ENCODE data around the gene SART1. TPM values are rescaled to one million over a fixed set of nuclear protein-coding genes. Genes with fewer than 3 reads are reported as not detected.

SART1 gene
- total RNA-seq, 4 donors from 2014 or later = 12.0 to 55.2 (median 33.3) TPM

DNA sequence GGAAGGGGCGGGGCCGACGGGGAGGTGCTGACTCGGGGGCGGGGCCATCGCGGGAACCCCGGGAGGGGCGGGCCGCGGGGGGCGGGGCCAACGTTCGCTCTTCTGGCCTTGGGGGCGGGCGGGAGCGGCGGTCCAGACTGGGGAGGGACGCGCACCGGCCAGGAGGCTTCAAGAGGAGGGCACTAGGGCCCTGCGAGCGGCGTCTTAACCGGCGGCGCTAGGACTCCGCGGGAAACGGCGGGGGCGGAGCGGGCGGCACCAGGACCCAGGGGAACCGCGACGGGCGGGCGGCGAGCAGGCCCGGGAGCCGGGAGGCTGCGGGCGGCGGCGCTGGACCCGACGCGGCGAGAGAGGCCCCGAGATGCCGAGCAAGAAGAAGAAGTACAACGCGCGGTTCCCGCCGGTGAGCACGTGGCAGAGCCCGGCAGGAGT is 42.4 kb upstream of the SART1 start, which contains the start of gene DRAP1:
Gene DRAP1, plus strand, starts transcription at position 286 of the 432 bp plus-strand sequence. Its CDS starts 76 bp downstream, at position 362.
- Histone ChIP-seq H3K4me1 (peaks cover 47 to 49% of the 10 kb centered on the region in 2 donors), H3K27ac (peak within 1 kb of the TSS; percentile 86 to 98 (median 94)), H3K27me3 (no peaks in the 10 kb centered on the region), H3K4me3 (peak within 1 kb of the TSS; percentile 77 to 95 (median 92)), H3K36me3 (peaks cover 0 to 26% of the 10 kb centered on the region in 2 donors), H3K9me3 (no peaks in the 10 kb centered on the region)
- ATAC-seq (peak; percentile 66 to 75), DNase-seq (peak; percentile 99)
- TF ChIP-seq, protein P1, sequence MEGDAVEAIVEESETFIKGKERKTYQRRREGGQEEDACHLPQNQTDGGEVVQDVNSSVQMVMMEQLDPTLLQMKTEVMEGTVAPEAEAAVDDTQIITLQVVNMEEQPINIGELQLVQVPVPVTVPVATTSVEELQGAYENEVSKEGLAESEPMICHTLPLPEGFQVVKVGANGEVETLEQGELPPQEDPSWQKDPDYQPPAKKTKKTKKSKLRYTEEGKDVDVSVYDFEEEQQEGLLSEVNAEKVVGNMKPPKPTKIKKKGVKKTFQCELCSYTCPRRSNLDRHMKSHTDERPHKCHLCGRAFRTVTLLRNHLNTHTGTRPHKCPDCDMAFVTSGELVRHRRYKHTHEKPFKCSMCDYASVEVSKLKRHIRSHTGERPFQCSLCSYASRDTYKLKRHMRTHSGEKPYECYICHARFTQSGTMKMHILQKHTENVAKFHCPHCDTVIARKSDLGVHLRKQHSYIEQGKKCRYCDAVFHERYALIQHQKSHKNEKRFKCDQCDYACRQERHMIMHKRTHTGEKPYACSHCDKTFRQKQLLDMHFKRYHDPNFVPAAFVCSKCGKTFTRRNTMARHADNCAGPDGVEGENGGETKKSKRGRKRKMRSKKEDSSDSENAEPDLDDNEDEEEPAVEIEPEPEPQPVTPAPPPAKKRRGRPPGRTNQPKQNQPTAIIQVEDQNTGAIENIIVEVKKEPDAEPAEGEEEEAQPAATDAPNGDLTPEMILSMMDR (IDR thresholded peaks at IDR 0.05 in 4 of 5, conservative IDR thresholded peaks at IDR 0.05 in 1 of 5) = peak in 3 of 5 experiments; percentile 9 to 46 (median 37)
- TF ChIP-seq POLR2A (IDR thresholded peaks at IDR 0.05) = peak; percentile 83 to 84
- in situ Hi-C loops (cut with MboI; ENCODE audit: low sequenced_read_pairs in 4 of 4) (no loop called here), intact Hi-C loops (cut with DNase I; ENCODE audit: low total_unique reads) (loop anchor here (1.0 to 10.0 kb wide), 12 partner anchors 31 to 907 kb away; partner anchors contain the start of genes ARL2, BANF1, EIF1AD and FIBP)

DNA sequence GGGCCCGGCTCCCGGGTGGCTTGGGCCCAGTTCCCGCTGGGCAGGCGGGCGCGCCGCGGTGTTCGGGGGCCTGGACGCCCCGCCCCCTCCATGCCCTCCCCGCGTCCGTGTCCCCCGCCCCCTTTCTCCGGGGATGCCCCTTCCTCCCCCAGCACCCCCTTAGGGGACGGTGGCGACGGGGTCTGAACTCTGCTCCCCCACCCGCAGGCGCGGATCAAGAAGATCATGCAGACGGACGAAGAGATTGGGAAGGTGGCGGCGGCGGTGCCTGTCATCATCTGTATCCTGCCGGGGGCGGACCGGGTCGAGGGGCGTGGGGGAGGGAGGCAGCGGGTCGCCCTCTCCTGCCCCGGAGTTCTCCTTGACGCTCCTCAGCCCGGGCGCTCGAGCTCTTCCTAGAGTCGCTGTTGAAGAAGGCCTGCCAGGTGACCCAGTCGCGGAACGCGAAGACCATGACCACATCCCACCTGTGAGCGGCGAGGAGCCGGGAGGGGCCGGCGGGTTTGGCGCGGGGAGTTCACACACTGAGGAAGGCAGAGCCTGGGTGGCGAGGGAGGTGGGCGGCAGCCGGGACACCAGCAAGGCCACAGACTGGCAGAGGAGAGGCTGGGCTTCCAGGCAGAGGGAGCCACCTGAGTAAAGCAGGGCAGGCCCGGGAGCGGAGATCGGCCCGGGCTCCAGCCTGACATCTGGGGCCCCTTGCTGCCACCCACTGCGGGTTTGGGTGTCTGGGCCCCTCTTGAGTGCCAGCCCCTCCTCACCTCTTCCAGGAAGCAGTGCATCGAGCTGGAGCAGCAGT is 41.8 kb upstream of the SART1 start:
- H3K36me3 ChIP-seq = peaks cover 0 to 26% of the 10 kb centered on the region in 2 donors
- intact Hi-C loops (cut with DNase I; ENCODE audit: low total_unique reads) = loop anchor here (1.0 to 10.0 kb wide), 12 partner anchors 31 to 907 kb away; partner anchors contain the start of genes ARL2, BANF1, EIF1AD and FIBP
- peak overlapping the region; percentile 77 to 93 (median 84) for H3K4me3 ChIP-seq
- in situ Hi-C loops (cut with MboI; ENCODE audit: low sequenced_read_pairs in 4 of 4) = no loop called here
- peak overlapping the region; percentile 80 to 93 (median 86) for H3K27ac ChIP-seq
- H3K27me3 ChIP-seq = no peaks in the 10 kb centered on the region
- TF ChIP-seq POLR2A (IDR thresholded peaks at IDR 0.05) = no peak
- TF ChIP-seq, protein P1 (IDR thresholded peaks at IDR 0.05 in 4 of 5, conservative IDR thresholded peaks at IDR 0.05 in 1 of 5) = no peak
- peak; percentile 13 to 22 for ATAC-seq
- H3K9me3 ChIP-seq = no peaks in the 10 kb centered on the region
- H3K4me1 ChIP-seq = peaks cover 43 to 46% of the 10 kb centered on the region in 2 donors
- peak in 1 of 2 donors; percentile 23 for DNase-seq

DNA sequence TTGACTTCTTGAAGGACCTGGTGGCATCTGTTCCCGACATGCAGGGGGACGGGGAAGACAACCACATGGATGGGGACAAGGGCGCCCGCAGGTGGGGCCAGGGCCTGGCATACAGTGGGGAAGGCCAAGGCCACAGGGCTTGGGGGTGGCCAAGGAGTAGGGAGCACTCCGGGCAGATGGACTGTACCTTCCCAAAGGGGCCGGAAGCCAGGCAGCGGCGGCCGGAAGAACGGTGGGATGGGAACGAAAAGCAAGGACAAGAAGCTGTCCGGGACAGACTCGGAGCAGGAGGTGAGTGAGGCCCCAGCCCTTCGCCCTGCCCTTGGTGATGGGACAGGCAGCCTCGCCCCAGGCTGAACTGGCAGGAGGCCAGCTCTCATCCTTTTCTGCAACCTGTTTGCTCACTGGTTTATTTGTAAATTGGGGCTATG is 41.1 kb upstream of the SART1 start:
- in situ Hi-C loops (cut with MboI; ENCODE audit: low sequenced_read_pairs in 4 of 4) = no loop called here
- H3K9me3 ChIP-seq = no peaks in the 10 kb centered on the region
- H3K27ac ChIP-seq = peak overlapping the region in 2 of 4 donors; percentile 80 to 89
- H3K4me3 ChIP-seq = peak overlapping the region; percentile 77 to 93 (median 84)
- TF ChIP-seq, protein P1 (IDR thresholded peaks at IDR 0.05 in 4 of 5, conservative IDR thresholded peaks at IDR 0.05 in 1 of 5) = no peak
- no peak for TF ChIP-seq POLR2A (IDR thresholded peaks at IDR 0.05)
- intact Hi-C loops (cut with DNase I; ENCODE audit: low total_unique reads) = no loop called here
- peaks cover 0 to 26% of the 10 kb centered on the region in 2 donors for H3K36me3 ChIP-seq
- peaks cover 37 to 40% of the 10 kb centered on the region in 2 donors for H3K4me1 ChIP-seq
- DNase-seq (no peak), ATAC-seq (no peak)
- H3K27me3 ChIP-seq = no peaks in the 10 kb centered on the region

DNA sequence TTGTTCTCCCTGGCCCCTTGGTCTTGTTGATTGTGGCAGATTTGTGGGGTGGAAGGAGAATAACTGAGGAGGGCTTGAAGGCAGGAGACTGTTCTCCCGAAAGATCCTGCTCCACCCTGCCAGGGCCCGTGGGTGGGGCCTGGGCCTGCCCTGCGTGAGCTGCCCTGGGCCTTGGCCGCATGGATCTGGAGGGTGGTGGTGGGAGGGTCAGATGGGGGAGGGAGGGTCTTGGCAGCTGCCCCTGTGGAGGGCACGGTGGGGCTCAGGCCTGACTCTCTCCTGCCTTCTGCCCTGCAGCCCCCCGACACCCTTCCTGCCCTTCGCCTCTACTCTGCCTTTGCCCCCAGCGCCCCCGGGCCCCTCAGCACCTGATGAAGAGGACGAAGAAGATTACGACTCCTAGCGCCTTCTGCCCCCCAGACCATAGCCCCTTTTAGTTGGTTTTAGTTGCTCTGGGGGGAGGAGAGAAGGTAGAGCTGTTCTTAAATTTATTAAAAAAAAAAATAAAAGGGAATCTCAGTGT is 40.4 kb upstream of the SART1 start:
- DNase-seq (no peak), ATAC-seq (no peak)
- Histone ChIP-seq H3K36me3 (peaks cover 0 to 26% of the 10 kb centered on the region in 2 donors), H3K9me3 (no peaks in the 10 kb centered on the region), H3K27ac (no peak overlapping the region), H3K4me1 (peaks cover 30 to 35% of the 10 kb centered on the region in 2 donors), H3K4me3 (no peak overlapping the region), H3K27me3 (no peaks in the 10 kb centered on the region)
- intact Hi-C loops (cut with DNase I; ENCODE audit: low total_unique reads) (no loop called here), in situ Hi-C loops (cut with MboI; ENCODE audit: low sequenced_read_pairs in 4 of 4) (no loop called here)
- TF ChIP-seq, protein P1 (IDR thresholded peaks at IDR 0.05 in 4 of 5, conservative IDR thresholded peaks at IDR 0.05 in 1 of 5) = no peak
- no peak for TF ChIP-seq POLR2A (IDR thresholded peaks at IDR 0.05)

All from gastrocnemius medialis (tissue), 4 donors.